Measurements from ENCODE around the gene MRTFB.

- TF ChIP-seq CTCF (IDR thresholded peaks at IDR 0.05) (peak; percentile 44 to 80 (median 72)), POLR2A (IDR thresholded peaks at IDR 0.05) (no peak)
Measured at GRCh38 chr16:14249291-14250032, 178.3 kb downstream of the MRTFB start.
